ENCODE results near the gene SMIM29. TPM values are rescaled to one million over a fixed set of nuclear protein-coding genes. Genes with fewer than 3 reads are reported as not detected.
A peak's percentile ranks its signal among the peaks of the same experiment; 100 is the strongest.

SMIM29 gene
- total and polyA plus RNA-seq, 12 donors = 16.0 to 78.2 (median 25.4) TPM

DNA sequence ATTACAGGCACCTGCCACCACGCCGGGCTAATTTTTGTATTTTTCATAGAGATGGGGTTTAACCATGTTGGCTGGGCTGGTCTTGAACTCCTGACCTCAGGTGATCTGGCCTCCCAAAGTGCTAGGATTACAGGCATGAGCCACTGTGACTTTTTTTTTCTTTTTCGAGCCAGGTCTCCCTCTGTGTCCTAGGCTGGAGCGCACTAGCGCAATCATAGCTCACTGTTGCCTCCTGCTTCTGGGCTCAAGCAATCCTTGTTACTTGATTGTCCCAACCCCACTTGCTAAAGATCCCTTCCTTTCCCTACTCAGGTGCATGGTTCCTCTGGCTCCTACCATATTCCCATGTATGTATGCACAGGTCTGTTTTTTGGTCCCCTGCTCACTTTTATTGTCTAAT, 27.4 kb upstream of the SMIM29 start:
- intact Hi-C loops (cut with DNase I) = loop anchor here in 2 of 10 donors (10.0 kb wide), 2 partner anchors 109 to 119 kb away; partner anchors contain the start of gene NUDT3 (in 1 of the 2)
- no peak for DNase-seq
- WGBS, 2 donors = 91 to 97% methylated on average over 5 of the region's 5 CpGs
- H3K27me3 ChIP-seq = no peaks in the 10 kb centered on the region
- H3K4me3 ChIP-seq = no peak overlapping the region
- ATAC-seq = peak in 1 of 8 donors; percentile 10
- peaks cover 0 to 28% (median 0%) of the 10 kb centered on the region in 9 donors for H3K36me3 ChIP-seq
- peaks cover 0 to 68% (median 57%) of the 10 kb centered on the region in 9 donors for H3K4me1 ChIP-seq
- TF ChIP-seq, protein P1, sequence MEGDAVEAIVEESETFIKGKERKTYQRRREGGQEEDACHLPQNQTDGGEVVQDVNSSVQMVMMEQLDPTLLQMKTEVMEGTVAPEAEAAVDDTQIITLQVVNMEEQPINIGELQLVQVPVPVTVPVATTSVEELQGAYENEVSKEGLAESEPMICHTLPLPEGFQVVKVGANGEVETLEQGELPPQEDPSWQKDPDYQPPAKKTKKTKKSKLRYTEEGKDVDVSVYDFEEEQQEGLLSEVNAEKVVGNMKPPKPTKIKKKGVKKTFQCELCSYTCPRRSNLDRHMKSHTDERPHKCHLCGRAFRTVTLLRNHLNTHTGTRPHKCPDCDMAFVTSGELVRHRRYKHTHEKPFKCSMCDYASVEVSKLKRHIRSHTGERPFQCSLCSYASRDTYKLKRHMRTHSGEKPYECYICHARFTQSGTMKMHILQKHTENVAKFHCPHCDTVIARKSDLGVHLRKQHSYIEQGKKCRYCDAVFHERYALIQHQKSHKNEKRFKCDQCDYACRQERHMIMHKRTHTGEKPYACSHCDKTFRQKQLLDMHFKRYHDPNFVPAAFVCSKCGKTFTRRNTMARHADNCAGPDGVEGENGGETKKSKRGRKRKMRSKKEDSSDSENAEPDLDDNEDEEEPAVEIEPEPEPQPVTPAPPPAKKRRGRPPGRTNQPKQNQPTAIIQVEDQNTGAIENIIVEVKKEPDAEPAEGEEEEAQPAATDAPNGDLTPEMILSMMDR (IDR thresholded peaks at IDR 0.05) = no peak
- no peaks in the 10 kb centered on the region for H3K9me3 ChIP-seq
- peak overlapping the region in 9 of 10 donors; percentile 5 to 75 (median 52) for H3K27ac ChIP-seq

DNA sequence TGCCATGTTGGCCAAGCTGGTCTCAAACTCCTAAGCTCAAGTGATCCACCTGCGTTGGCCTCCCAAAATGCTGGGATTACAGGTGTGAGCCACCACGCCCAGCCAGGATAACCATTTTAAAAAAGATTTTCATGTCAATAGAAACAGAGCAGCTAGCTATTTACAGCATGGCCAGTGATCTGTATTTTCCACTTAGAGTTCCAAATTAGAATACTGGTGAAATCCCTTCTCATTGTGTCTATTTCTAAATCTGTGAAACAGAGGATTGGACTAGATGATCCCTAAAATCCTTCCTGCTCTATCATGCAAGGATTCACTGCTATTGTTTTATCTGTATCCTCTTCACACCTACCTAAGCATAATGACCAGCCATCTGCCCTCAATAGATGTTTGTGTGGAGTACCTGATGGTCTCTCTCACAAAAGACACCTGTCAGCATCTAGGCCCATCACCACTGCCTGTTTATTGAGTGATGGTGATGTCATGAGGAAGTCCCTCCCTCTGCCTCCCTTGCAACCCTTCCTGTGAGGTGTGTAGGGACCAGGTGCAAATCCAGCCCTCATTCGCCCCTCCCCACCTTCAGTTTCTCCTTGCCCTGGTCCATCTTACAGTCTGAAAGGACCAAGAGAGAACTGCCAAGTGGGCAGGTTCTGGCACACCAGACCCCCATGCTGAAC, 26.5 kb upstream of the SMIM29 start:
- Histone ChIP-seq H3K4me1 (peaks cover 0 to 64% (median 54%) of the 10 kb centered on the region in 9 donors), H3K27me3 (no peaks in the 10 kb centered on the region), H3K4me3 (no peak overlapping the region), H3K27ac (peak overlapping the region in 4 of 10 donors; percentile 0 to 68 (median 28)), H3K36me3 (peaks cover 0 to 21% (median 0%) of the 10 kb centered on the region in 9 donors), H3K9me3 (no peaks in the 10 kb centered on the region)
- TF ChIP-seq, protein P1 (IDR thresholded peaks at IDR 0.05) = no peak
- no peak for ATAC-seq
- intact Hi-C loops (cut with DNase I) = loop anchor here in 2 of 10 donors (10.0 kb wide), 2 partner anchors 110 to 120 kb away; partner anchors contain the start of gene NUDT3 (in 1 of the 2)
- 83 to 87% methylated on average over 3 of the region's 3 CpGs for WGBS, 2 donors
- DNase-seq = no peak

DNA sequence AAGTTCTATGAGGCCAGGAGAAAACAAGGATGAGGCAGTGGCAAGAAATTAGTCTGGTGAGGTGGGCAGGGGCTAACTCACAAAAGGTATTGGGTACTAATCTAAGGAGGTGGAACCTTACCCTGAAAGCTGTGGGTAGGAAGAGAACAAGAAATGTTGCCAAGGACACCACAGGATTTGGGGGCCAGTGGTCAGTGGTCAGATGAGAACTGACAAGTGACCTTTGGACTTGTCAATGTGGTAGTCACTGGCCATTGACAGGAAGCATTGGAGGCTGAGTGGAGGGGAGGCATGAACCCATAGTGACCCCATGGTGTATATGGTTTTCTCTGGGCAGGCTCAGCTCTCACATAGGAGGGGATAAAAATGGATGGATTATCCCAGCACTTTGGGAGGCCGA, 25.3 kb upstream of the SMIM29 start:
- Histone ChIP-seq H3K4me3 (no peak overlapping the region), H3K27me3 (no peaks in the 10 kb centered on the region), H3K27ac (peak overlapping the region in 7 of 10 donors; percentile 7 to 78 (median 70)), H3K9me3 (no peaks in the 10 kb centered on the region), H3K36me3 (peaks cover 0 to 10% (median 0%) of the 10 kb centered on the region in 9 donors), H3K4me1 (peaks cover 0 to 56% (median 43%) of the 10 kb centered on the region in 9 donors)
- intact Hi-C loops (cut with DNase I) = loop anchor here in 3 of 10 donors (5.0 to 10.0 kb wide), 3 partner anchors 111 to 121 kb away; partner anchors contain the start of gene NUDT3 (in 2 of the 3)
- DNase-seq (no peak), ATAC-seq (no peak)
- TF ChIP-seq, protein P1 (IDR thresholded peaks at IDR 0.05) = no peak
- WGBS, 2 donors = 92 to 100% methylated on average over 1 of the region's 1 CpG

DNA sequence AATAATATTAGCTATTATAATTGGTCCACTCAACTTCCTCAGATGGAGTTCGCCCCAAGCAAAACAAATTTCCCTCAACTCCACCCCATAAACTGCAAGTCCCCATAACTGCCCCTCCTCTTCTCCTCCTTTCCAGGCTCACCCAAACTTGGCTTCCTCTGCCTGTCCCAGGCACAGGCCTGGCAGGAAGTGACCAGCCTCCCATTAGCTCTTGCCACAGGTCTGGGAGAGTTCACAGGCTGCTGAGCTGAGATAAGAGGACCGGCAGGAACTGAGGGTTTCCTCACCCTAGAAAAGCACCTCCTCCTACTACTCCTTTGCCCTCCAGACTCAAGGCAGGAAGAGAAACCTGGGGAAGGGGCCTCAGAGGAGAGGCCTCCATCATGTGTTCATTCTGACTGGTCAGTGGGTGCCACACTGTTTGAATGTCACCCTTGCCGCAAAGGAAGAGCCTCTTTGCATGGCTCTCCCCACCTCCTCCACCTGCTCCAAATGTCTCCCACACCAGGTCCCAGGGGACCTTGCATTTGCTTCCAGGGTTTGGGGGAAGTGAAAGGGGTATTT, 24.5 kb upstream of the SMIM29 start:
- ATAC-seq (peak; percentile 69 to 93 (median 90)), DNase-seq (peak; percentile 55 to 73)
- intact Hi-C loops (cut with DNase I) = loop anchor here in 3 of 10 donors (5.0 to 10.0 kb wide), 3 partner anchors 111 to 121 kb away; partner anchors contain the start of gene NUDT3 (in 2 of the 3)
- no peak overlapping the region for H3K4me3 ChIP-seq
- no peaks in the 10 kb centered on the region for H3K27me3 ChIP-seq
- TF ChIP-seq, protein P1 (IDR thresholded peaks at IDR 0.05) = no peak
- H3K9me3 ChIP-seq = no peaks in the 10 kb centered on the region
- H3K4me1 ChIP-seq = peaks cover 0 to 52% (median 38%) of the 10 kb centered on the region in 9 donors
- peak overlapping the region in 9 of 10 donors; percentile 7 to 80 (median 70) for H3K27ac ChIP-seq
- 42 to 51% methylated on average over 3 of the region's 3 CpGs for WGBS, 2 donors
- peaks cover 0 to 2% (median 0%) of the 10 kb centered on the region in 9 donors for H3K36me3 ChIP-seq
